Keratinocyte (primary cell): ENCODE data around the gene SPATA20. TPM values are rescaled to one million over a fixed set of nuclear protein-coding genes. Genes with fewer than 3 reads are reported as not detected.

ENCODE experiments used
- DNase-seq: peaks from one replicate; pipeline ENCODE4 v3.0.0-alpha.2; 2011; ENCODE audit warnings: low read depth, missing footprints, low spot score
- FAIRE-seq: peaks from 2 replicates; lab custom pipeline; 2011; peaks lifted over from hg19 to GRCh38; lab: Jason Lieb, UNC
- H2AFZ ChIP-seq: 2 replicates; pipeline ENCODE4 v1.6.0; 2012; ENCODE audit warnings: low read length, control low read depth, inconsistent platforms; ENCODE audit not compliant: control insufficient read depth
- H3K27ac ChIP-seq: 2 replicates; pipeline ENCODE4 v1.5.1; 2011; ENCODE audit warnings: low read length; ENCODE audit not compliant: control insufficient read depth, insufficient read depth
- H3K27me3 ChIP-seq: 3 replicates; pipeline ENCODE4 v1.6.0; 2011; ENCODE audit warnings: low read length; ENCODE audit not compliant: control insufficient read depth, insufficient read depth; ENCODE audit errors: extremely low read depth
- H3K36me3 ChIP-seq, 2 experiments: 2 replicates in 1 of 2; 3 replicates in 1 of 2; pipeline ENCODE4 v1.5.1; 2011; ENCODE audit warnings: low read length in 2 of 2, mild to moderate bottlenecking in 1 of 2; ENCODE audit not compliant: control insufficient read depth in 2 of 2, insufficient read depth in 2 of 2; ENCODE audit errors: extremely low read depth in 1 of 2
- H3K4me1 ChIP-seq: 3 replicates; pipeline ENCODE4 v1.5.1; 2011; ENCODE audit warnings: low read length; ENCODE audit not compliant: control insufficient read depth, insufficient read depth; ENCODE audit errors: extremely low read depth
- H3K4me2 ChIP-seq: 3 replicates; pipeline ENCODE4 v1.6.0; 2011; ENCODE audit warnings: low read depth, low read length; ENCODE audit not compliant: control insufficient read depth, insufficient read depth; ENCODE audit errors: extremely low read depth
- H3K4me3 ChIP-seq, 3 experiments: fragments of 200-600 bp in 1 of 3; sonication (generic) in 1 of 3; 2 replicates in 2 of 3; 3 replicates in 1 of 3; pipeline ENCODE4 v1.5.1; 2011 to 2016; ENCODE audit warnings: low read length in 3 of 3, mild to moderate bottlenecking in 3 of 3, control low read depth in 2 of 3, inconsistent platforms in 1 of 3, low read depth in 1 of 3, mixed read lengths in 1 of 3, mixed run types in 1 of 3, moderate library complexity in 1 of 3; ENCODE audit not compliant: control insufficient read depth in 2 of 3, insufficient read depth in 2 of 3; ENCODE audit errors: extremely low read depth in 1 of 3
- H3K79me2 ChIP-seq: 2 replicates; pipeline ENCODE4 v1.6.0; 2012; ENCODE audit warnings: low read length; ENCODE audit not compliant: control insufficient read depth, insufficient read depth
- H3K9ac ChIP-seq: 3 replicates; pipeline ENCODE4 v1.6.0; 2011; ENCODE audit warnings: low read length; ENCODE audit not compliant: control insufficient read depth, insufficient read depth; ENCODE audit errors: extremely low read depth
- H3K9me1 ChIP-seq: 3 replicates; pipeline ENCODE4 v1.6.0; 2011; ENCODE audit warnings: low read length; ENCODE audit not compliant: control insufficient read depth, insufficient read depth; ENCODE audit errors: extremely low read depth
- H3K9me3 ChIP-seq: 2 replicates; pipeline ENCODE4 v1.5.1; 2012; ENCODE audit warnings: low read depth, low read length; ENCODE audit not compliant: control insufficient read depth
- H4K20me1 ChIP-seq: 3 replicates; pipeline ENCODE4 v1.6.0; 2011; ENCODE audit warnings: low read length; ENCODE audit not compliant: control insufficient read depth, insufficient read depth; ENCODE audit errors: extremely low read depth
- EZH2 ChIP-seq: IDR thresholded peaks from one replicate; pipeline ENCODE4 v1.6.1; 2012; ENCODE audit warnings: inconsistent platforms, mild to moderate bottlenecking, low read length, moderate library complexity
- dilution Hi-C: fragments of 300-500 bp; cut with MboI; formaldehyde crosslinking; loops from one replicate; pipeline ENCODE4 v1.7.0; 2020; ENCODE audit warnings: low sequenced_read_pairs; ENCODE audit not compliant: extremely low pct_ligation_motif_present
- polyA plus RNA-seq, 5 experiments: library from polyadenylated mRNA; depleted of rRNA in 3 of 5; stranded (reverse) in 3 of 5; stranded (forward) in 1 of 5; unstranded in 1 of 5; fragments of >200 nt; gene quantifications; 1 replicate in 1 of 5; 2 replicates in 3 of 5; 3 replicates in 1 of 5; pipeline versions ENCODE4 v1.2.1 to v1.2.3, GENCODE V29; 2011 to 2012; ENCODE audit warnings: missing spikeins in 2 of 5, low read depth in 1 of 5, low replicate concordance in 1 of 5
- TF ChIP-seq, protein P1 (sequence below), 3 experiments: IDR thresholded peaks in 1 of 3; conservative IDR thresholded peaks in 1 of 3; optimal IDR thresholded peaks in 1 of 3; 2 replicates in 2 of 3; 3 replicates in 1 of 3; pipeline versions ENCODE3 to v1.5.1; 2011; ENCODE audit warnings: low read length in 3 of 3, mild to moderate bottlenecking in 3 of 3, moderate library complexity in 2 of 3, control low read depth in 1 of 3, inconsistent platforms in 1 of 3; ENCODE audit not compliant: insufficient read depth in 2 of 3; ENCODE audit errors: extremely low read depth in 1 of 3

The SPATA20 gene
- polyA plus RNA-seq, 1 donor (not counting 4 experiments of a cell fraction or from before 2014, with no cell fraction given): 17.2 TPM

DNA sequence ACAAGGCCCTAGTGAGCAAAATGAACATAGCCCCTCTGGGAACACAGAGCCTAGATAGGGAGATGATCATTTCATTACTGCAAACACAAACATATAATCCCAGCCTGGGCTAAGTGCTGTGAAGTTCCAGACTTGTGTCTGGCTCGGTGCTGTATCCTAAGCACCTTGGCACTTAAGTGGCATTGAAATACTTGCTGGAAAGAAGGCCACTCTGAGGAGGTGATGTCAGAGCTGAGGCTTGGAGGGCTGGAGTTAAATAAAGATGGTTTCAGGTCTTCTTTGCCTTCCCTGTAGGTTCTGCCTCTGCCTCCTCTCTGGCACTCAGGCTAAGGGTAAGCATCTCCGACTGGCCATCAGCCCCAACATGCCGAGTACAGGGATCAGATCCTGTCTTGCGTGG, 11.1 kb downstream of the SPATA20 start:
- peak; percentile 39 for TF ChIP-seq EZH2
- TF ChIP-seq, protein P1, sequence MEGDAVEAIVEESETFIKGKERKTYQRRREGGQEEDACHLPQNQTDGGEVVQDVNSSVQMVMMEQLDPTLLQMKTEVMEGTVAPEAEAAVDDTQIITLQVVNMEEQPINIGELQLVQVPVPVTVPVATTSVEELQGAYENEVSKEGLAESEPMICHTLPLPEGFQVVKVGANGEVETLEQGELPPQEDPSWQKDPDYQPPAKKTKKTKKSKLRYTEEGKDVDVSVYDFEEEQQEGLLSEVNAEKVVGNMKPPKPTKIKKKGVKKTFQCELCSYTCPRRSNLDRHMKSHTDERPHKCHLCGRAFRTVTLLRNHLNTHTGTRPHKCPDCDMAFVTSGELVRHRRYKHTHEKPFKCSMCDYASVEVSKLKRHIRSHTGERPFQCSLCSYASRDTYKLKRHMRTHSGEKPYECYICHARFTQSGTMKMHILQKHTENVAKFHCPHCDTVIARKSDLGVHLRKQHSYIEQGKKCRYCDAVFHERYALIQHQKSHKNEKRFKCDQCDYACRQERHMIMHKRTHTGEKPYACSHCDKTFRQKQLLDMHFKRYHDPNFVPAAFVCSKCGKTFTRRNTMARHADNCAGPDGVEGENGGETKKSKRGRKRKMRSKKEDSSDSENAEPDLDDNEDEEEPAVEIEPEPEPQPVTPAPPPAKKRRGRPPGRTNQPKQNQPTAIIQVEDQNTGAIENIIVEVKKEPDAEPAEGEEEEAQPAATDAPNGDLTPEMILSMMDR (optimal IDR thresholded peaks at IDR 0.05 in 1 of 3, IDR thresholded peaks at IDR 0.05 in 1 of 3, conservative IDR thresholded peaks at IDR 0.05 in 1 of 3; ENCODE audit: extremely low read depth in 1 of 3, insufficient read depth in 2 of 3, low read length in 3 of 3): no peak

DNA sequence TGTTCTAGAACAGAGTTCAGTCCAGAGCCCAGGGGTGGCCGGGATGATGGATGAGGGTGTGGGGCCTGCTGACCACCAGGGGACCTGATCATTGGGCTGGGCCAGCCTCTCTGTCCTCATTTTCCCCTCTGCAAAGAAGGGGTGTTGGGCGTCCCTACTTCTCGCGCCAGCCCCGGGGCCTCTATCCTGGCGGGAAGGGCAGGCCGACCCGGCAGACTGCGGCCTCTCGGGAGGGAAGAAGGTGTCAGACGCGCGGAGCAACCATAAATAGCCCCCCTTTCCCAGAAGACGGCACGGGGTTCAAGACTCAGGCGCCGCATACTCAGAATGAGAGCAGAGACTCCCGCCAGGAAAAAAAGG, 11.6 kb downstream of the SPATA20 start:
- Histone ChIP-seq H3K9me3 (no peaks in the 10 kb centered on the region), H3K36me3 (peaks cover 0 to 9% of the 10 kb centered on the region in 2 experiments), H3K4me3 (no peak overlapping the region), H3K9ac (no peak overlapping the region), H3K79me2 (no peaks in the 10 kb centered on the region), H3K4me1 (peaks cover 10% of the 10 kb centered on the region), H4K20me1 (peaks cover 2% of the 10 kb centered on the region), H3K9me1 (no peaks in the 10 kb centered on the region), H2AFZ (no peak overlapping the region), H3K4me2 (no peak overlapping the region), H3K27me3 (peaks cover 49% of the 10 kb centered on the region), H3K27ac (no peak overlapping the region)
- dilution Hi-C loops: no loop called here
- TF ChIP-seq, protein P1 (optimal IDR thresholded peaks at IDR 0.05 in 1 of 3, IDR thresholded peaks at IDR 0.05 in 1 of 3, conservative IDR thresholded peaks at IDR 0.05 in 1 of 3; ENCODE audit: extremely low read depth in 1 of 3, insufficient read depth in 2 of 3, low read length in 3 of 3): no peak
- no peak for TF ChIP-seq EZH2
- DNase-seq: no peak
- FAIRE-seq: no peak

More for the DNA sequence above, 11.1 kb downstream of the SPATA20 start:
- no peak for DNase-seq
- Histone ChIP-seq H2AFZ (no peak overlapping the region), H3K79me2 (no peaks in the 10 kb centered on the region), H3K9me3 (no peaks in the 10 kb centered on the region), H3K4me2 (no peak overlapping the region), H4K20me1 (peaks cover 2% of the 10 kb centered on the region), H3K36me3 (peaks cover 0 to 9% of the 10 kb centered on the region in 2 experiments), H3K27ac (no peak overlapping the region), H3K4me3 (no peak overlapping the region), H3K9me1 (no peaks in the 10 kb centered on the region), H3K27me3 (peaks cover 44% of the 10 kb centered on the region), H3K9ac (no peak overlapping the region), H3K4me1 (peaks cover 10% of the 10 kb centered on the region)
- dilution Hi-C loops: no loop called here
- FAIRE-seq: no peak
